Measurements from ENCODE around the gene TSFM.

DNA sequence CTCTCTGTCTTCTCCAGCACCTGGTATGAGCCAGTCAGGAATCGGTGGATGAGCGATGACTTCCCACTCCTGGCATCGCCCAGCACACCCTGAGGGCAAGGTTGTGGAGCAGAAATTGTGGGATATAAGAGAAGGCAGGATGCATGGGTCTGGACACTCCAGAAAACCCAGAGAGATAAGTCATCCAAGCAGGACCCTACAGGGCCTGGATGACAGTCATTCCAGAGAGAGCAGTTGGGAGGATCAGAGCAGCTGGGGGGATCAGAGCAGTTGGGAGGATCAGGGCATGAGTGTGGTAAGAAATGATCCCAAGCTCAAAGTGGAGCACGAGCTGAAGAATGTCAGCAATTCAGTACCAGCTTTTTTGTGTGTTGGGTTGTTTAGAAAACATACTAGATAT is 48.0 kb upstream of the TSFM start:
- TF ChIP-seq CTCF (IDR thresholded peaks at IDR 0.05; ENCODE audit: low read length) (no peak), EZH2 (IDR thresholded peaks at IDR 0.05; ENCODE audit: borderline replicate concordance, low read length) (no peak)

Measured in OCI-LY1 (cell line).